ENCODE measurements around the gene PPP2R5C. TPM values are rescaled to one million over a fixed set of nuclear protein-coding genes. Genes with fewer than 3 reads are reported as not detected.

PPP2R5C gene
- total and polyA plus RNA-seq, 9 of the 15 experiments (the other 6 are each of a cell fraction or from before 2014, with no cell fraction given), result 284 to 617 (median 395) TPM

DNA sequence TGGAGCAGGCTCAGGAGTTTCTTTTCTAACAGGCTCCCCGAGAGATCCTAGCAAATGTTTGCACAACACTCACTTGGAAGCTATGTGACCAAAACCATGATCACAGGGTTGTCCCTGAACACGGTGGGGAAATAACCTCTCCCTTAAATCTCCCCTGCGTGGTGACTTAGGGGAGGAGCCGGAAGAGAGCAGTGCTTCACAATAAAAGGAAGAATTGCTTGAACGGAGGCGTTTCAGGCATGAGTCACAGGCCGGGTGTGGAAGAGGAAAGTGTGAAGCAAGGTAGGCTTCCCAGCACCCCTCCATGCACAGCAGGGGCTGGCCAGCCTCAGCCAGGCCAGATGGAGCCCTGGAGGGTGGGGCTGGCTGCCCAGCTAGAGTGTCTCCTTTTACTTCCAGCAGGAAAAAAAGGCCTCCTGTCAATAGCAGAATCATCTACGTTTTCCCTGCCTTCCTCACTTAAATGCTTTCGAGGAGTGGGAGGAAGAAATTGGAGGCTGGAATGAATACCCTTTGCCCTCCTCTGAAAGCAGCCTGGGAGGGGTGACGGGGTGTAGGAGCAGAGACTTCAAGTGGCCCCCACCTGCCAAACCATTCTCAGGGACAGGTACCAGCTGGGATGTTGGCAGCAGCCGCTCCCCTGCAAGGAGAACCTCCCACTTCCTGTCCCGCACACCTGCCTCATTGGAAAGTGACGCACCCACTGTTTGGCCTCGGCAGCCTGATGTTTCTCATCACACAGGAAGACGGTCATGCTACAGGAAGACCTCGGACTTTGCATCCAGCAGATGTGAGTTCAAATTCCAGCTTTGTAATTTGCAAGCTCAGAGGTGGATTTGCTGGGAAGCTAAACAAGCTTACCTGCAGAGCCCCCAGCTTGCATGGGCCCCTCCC lies 30.1 kb upstream of the PPP2R5C start (continued):
- TF ChIP-seq, protein P1, sequence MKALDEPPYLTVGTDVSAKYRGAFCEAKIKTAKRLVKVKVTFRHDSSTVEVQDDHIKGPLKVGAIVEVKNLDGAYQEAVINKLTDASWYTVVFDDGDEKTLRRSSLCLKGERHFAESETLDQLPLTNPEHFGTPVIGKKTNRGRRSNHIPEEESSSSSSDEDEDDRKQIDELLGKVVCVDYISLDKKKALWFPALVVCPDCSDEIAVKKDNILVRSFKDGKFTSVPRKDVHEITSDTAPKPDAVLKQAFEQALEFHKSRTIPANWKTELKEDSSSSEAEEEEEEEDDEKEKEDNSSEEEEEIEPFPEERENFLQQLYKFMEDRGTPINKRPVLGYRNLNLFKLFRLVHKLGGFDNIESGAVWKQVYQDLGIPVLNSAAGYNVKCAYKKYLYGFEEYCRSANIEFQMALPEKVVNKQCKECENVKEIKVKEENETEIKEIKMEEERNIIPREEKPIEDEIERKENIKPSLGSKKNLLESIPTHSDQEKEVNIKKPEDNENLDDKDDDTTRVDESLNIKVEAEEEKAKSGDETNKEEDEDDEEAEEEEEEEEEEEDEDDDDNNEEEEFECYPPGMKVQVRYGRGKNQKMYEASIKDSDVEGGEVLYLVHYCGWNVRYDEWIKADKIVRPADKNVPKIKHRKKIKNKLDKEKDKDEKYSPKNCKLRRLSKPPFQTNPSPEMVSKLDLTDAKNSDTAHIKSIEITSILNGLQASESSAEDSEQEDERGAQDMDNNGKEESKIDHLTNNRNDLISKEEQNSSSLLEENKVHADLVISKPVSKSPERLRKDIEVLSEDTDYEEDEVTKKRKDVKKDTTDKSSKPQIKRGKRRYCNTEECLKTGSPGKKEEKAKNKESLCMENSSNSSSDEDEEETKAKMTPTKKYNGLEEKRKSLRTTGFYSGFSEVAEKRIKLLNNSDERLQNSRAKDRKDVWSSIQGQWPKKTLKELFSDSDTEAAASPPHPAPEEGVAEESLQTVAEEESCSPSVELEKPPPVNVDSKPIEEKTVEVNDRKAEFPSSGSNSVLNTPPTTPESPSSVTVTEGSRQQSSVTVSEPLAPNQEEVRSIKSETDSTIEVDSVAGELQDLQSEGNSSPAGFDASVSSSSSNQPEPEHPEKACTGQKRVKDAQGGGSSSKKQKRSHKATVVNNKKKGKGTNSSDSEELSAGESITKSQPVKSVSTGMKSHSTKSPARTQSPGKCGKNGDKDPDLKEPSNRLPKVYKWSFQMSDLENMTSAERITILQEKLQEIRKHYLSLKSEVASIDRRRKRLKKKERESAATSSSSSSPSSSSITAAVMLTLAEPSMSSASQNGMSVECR (CRISPR knock-in tag; IDR thresholded peaks at IDR 0.05), result no peak
- TF ChIP-seq PHB2 (IDR thresholded peaks at IDR 0.05; ENCODE audit: low read depth) (no peak), ZNF589 (CRISPR knock-in tag; IDR thresholded peaks at IDR 0.05; ENCODE audit: low read depth) (peak; percentile 42; the same call in 1 of the 2 replicates), ETV5 (CRISPR knock-in tag; IDR thresholded peaks at IDR 0.05; ENCODE audit: low read depth) (peak; percentile 73), ZNF175 (CRISPR knock-in tag; IDR thresholded peaks at IDR 0.05; ENCODE audit: low read depth) (peak; percentile 63; the same call in 1 of the 2 replicates), MYBL2 (IDR thresholded peaks at IDR 0.05; ENCODE audit: low read depth) (no peak), MYBL2 (CRISPR knock-in tag; IDR thresholded peaks at IDR 0.05; ENCODE audit: borderline replicate concordance) (no peak), KLF1 (tag; IDR thresholded peaks at IDR 0.05) (no peak), SMARCA5 (IDR thresholded peaks at IDR 0.05) (no peak), CXXC5 (CRISPR knock-in tag; IDR thresholded peaks at IDR 0.05) (peak; percentile 40), HMG20B (CRISPR knock-in tag; IDR thresholded peaks at IDR 0.05) (no peak), RBFOX2 (IDR thresholded peaks at IDR 0.05; ENCODE audit: low read depth, low read length) (peak; percentile 64), ARID2 (IDR thresholded peaks at IDR 0.05) (no peak)
- TF ChIP-seq, protein P2, sequence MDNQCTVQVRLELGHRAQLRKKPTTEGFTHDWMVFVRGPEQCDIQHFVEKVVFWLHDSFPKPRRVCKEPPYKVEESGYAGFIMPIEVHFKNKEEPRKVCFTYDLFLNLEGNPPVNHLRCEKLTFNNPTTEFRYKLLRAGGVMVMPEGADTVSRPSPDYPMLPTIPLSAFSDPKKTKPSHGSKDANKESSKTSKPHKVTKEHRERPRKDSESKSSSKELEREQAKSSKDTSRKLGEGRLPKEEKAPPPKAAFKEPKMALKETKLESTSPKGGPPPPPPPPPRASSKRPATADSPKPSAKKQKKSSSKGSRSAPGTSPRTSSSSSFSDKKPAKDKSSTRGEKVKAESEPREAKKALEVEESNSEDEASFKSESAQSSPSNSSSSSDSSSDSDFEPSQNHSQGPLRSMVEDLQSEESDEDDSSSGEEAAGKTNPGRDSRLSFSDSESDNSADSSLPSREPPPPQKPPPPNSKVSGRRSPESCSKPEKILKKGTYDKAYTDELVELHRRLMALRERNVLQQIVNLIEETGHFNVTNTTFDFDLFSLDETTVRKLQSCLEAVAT (IDR thresholded peaks at IDR 0.05), result no peak
- TF ChIP-seq, protein P3, sequence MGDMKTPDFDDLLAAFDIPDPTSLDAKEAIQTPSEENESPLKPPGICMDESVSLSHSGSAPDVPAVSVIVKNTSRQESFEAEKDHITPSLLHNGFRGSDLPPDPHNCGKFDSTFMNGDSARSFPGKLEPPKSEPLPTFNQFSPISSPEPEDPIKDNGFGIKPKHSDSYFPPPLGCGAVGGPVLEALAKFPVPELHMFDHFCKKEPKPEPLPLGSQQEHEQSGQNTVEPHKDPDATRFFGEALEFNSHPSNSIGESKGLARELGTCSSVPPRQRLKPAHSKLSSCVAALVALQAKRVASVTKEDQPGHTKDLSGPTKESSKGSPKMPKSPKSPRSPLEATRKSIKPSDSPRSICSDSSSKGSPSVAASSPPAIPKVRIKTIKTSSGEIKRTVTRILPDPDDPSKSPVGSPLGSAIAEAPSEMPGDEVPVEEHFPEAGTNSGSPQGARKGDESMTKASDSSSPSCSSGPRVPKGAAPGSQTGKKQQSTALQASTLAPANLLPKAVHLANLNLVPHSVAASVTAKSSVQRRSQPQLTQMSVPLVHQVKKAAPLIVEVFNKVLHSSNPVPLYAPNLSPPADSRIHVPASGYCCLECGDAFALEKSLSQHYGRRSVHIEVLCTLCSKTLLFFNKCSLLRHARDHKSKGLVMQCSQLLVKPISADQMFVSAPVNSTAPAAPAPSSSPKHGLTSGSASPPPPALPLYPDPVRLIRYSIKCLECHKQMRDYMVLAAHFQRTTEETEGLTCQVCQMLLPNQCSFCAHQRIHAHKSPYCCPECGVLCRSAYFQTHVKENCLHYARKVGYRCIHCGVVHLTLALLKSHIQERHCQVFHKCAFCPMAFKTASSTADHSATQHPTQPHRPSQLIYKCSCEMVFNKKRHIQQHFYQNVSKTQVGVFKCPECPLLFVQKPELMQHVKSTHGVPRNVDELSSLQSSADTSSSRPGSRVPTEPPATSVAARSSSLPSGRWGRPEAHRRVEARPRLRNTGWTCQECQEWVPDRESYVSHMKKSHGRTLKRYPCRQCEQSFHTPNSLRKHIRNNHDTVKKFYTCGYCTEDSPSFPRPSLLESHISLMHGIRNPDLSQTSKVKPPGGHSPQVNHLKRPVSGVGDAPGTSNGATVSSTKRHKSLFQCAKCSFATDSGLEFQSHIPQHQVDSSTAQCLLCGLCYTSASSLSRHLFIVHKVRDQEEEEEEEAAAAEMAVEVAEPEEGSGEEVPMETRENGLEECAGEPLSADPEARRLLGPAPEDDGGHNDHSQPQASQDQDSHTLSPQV (IDR thresholded peaks at IDR 0.05), result peak; percentile 87
- TF ChIP-seq, protein P4, sequence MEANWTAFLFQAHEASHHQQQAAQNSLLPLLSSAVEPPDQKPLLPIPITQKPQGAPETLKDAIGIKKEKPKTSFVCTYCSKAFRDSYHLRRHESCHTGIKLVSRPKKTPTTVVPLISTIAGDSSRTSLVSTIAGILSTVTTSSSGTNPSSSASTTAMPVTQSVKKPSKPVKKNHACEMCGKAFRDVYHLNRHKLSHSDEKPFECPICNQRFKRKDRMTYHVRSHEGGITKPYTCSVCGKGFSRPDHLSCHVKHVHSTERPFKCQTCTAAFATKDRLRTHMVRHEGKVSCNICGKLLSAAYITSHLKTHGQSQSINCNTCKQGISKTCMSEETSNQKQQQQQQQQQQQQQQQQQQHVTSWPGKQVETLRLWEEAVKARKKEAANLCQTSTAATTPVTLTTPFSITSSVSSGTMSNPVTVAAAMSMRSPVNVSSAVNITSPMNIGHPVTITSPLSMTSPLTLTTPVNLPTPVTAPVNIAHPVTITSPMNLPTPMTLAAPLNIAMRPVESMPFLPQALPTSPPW (CRISPR knock-in tag; IDR thresholded peaks at IDR 0.05), result peak; percentile 16; the same call in 1 of the 2 replicates
